ENCODE results near the gene PEPD. TPM values are rescaled to one million over a fixed set of nuclear protein-coding genes. Genes with fewer than 3 reads are reported as not detected.

Gene PEPD
- total and polyA plus RNA-seq, 2 donors (not counting 3 experiments of a cell fraction or from before 2014, with no cell fraction given), result 73.7 to 126 TPM

GRCh38 chr19:33435706-33436359 lies 85.8 kb downstream of the PEPD start:
- Histone ChIP-seq H3K4me2 (ENCODE audit: insufficient read depth, low read length) (no peak overlapping the region), H3K79me2 (ENCODE audit: control insufficient read depth, insufficient read depth, low read length) (no peaks in the 10 kb centered on the region), H4K20me1 (replicated peaks; ENCODE audit: control insufficient read depth, extremely low read depth, insufficient read depth, low read length) (no peaks in the 10 kb centered on the region), H3K4me1 (ENCODE audit: control insufficient read depth, extremely low read depth, insufficient read depth, low read length) (peaks cover 6% of the 10 kb centered on the region), H2AFZ (ENCODE audit: low read depth, low read length) (no peak overlapping the region), H3K36me3 (ENCODE audit: control insufficient read depth in 2 of 2, extremely low read depth in 1 of 2, insufficient read depth in 2 of 2, low read length in 2 of 2) (no peaks in the 10 kb centered on the region), H3K27me3 (ENCODE audit: control insufficient read depth in 2 of 2, insufficient read depth in 2 of 2, low read length in 2 of 2) (no peaks in the 10 kb centered on the region), H3K9me1 (replicated peaks; ENCODE audit: control insufficient read depth, extremely low read depth, insufficient read depth, low read length) (no peaks in the 10 kb centered on the region), H3K27ac (ENCODE audit: insufficient read depth, low read depth, low read length) (no peak overlapping the region), H3K4me3 (replicated peaks in 1 of 3; ENCODE audit: insufficient read depth in 1 of 3, low read depth in 1 of 3, low read length in 3 of 3) (no peak overlapping the region), H3K9me3 (replicated peaks; ENCODE audit: control insufficient read depth, insufficient read depth, low read length) (no peaks in the 10 kb centered on the region), H3K9ac (replicated peaks; ENCODE audit: extremely low read depth, insufficient read depth, low read length) (no peak overlapping the region)
- dilution Hi-C loops (cut with MboI; ENCODE audit: extremely low pct_ligation_motif_present, low sequenced_read_pairs) (no loop called here), intact Hi-C loops (cut with micrococcal nuclease) (loop anchor here (5.0 to 10.0 kb wide), 4 partner anchors 36 to 559 kb away; partner anchors contain the start of gene CHST8)
- DNase-seq (ENCODE audit: low read depth, low spot score) (no peak), FAIRE-seq (no peak)
- no TSS peak for BruUV-seq (replicated peaks)
- POLR2A ChIA-PET, result no interaction called here
- TF ChIP-seq MYC (IDR thresholded peaks at IDR 0.05; ENCODE audit: low read depth, low read length) (no peak), JUN (IDR thresholded peaks at IDR 0.05; ENCODE audit: borderline replicate concordance, insufficient read depth, insufficient read length, low read depth) (no peak), POLR2AphosphoS5 (IDR thresholded peaks at IDR 0.05; ENCODE audit: insufficient read depth, low read depth, low read length) (no peak), CTCF (IDR thresholded peaks at IDR 0.05; ENCODE audit: extremely low read depth in 1 of 2, insufficient read depth in 1 of 2, low read depth in 1 of 2, low read length in 2 of 2) (no peak), FOS (IDR thresholded peaks at IDR 0.05; ENCODE audit: borderline replicate concordance, insufficient read depth, low read length) (no peak), GATA2 (IDR thresholded peaks at IDR 0.05; ENCODE audit: insufficient read depth, insufficient read length, low read depth, low read length) (no peak), POLR2A (IDR thresholded peaks at IDR 0.05; ENCODE audit: low read depth, low read length) (no peak), EZH2 (IDR thresholded peaks at IDR 0.05; ENCODE audit: borderline replicate concordance, low read depth, low read length, severe bottlenecking) (no peak)
- TF ChIP-seq, protein P1, sequence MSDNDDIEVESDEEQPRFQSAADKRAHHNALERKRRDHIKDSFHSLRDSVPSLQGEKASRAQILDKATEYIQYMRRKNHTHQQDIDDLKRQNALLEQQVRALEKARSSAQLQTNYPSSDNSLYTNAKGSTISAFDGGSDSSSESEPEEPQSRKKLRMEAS (IDR thresholded peaks at IDR 0.05; ENCODE audit: insufficient read depth, insufficient read length), result no peak
- CTCF ChIA-PET, result interaction anchor here (1.6 kb wide), 1 partner anchor 342 kb away, joined by 3 read pairs; no protein-coding TSS in a partner anchor
